ENCODE data around the gene C12orf42. TPM values are rescaled to one million over a fixed set of nuclear protein-coding genes. Genes with fewer than 3 reads are reported as not detected.

C12orf42 gene
- total RNA-seq, 1 experiment from 2014 or later = not detected

GRCh38 chr12:103542078-103542477 is 46.3 kb upstream of the C12orf42 start:
- no peak overlapping the region for H3K4me3 Mint-ChIP-seq
- Histone ChIP-seq H4K5ac (ENCODE audit: insufficient read length, low read depth, low read length) (no peak overlapping the region), H4K91ac (ENCODE audit: insufficient read length, low read depth, low read length) (no peak overlapping the region), H3K79me2 (ENCODE audit: insufficient read depth, low read length) (no peaks in the 10 kb centered on the region), H2BK5ac (ENCODE audit: insufficient read length, low read length) (no peak overlapping the region), H3K79me1 (ENCODE audit: insufficient read depth, low read depth, low read length, poor library complexity, severe bottlenecking) (no peaks in the 10 kb centered on the region), H2BK12ac (ENCODE audit: insufficient read length, low read depth, low read length) (no peak overlapping the region), H3K23me2 (ENCODE audit: insufficient read length, low read depth, low read length, poor library complexity, severe bottlenecking) (no peaks in the 10 kb centered on the region), H3K9me3 (ENCODE audit: control insufficient read depth, low read depth, low read length) (no peaks in the 10 kb centered on the region), H2BK20ac (ENCODE audit: low read depth, low read length, poor library complexity, severe bottlenecking) (no peak overlapping the region), H3K14ac (ENCODE audit: insufficient read depth, low read length) (no peak overlapping the region), H3K27ac (ENCODE audit: insufficient read length, low read depth, low read length) (no peak overlapping the region), H3K23ac (ENCODE audit: insufficient read length, low read depth, low read length) (no peak overlapping the region), H3K27me3 (ENCODE audit: insufficient read depth, low read length) (no peaks in the 10 kb centered on the region), H3T11ph (ENCODE audit: low read length) (no peak overlapping the region), H2AK5ac (ENCODE audit: insufficient read length, low read length) (no peak overlapping the region), H2BK15ac (ENCODE audit: low read depth, low read length) (no peak overlapping the region), H3K4me1 (ENCODE audit: insufficient read depth, low read length) (no peaks in the 10 kb centered on the region), H3K4ac (ENCODE audit: low read depth, low read length) (no peak overlapping the region), H3K18ac (ENCODE audit: insufficient read length, low read depth, low read length) (no peak overlapping the region), H2BK120ac (ENCODE audit: low read depth, low read length, poor library complexity, severe bottlenecking) (no peak overlapping the region), H3K56ac (ENCODE audit: insufficient read length, low read depth, low read length) (no peak overlapping the region), H3K9ac (ENCODE audit: extremely low read depth, insufficient read length, low read length) (no peak overlapping the region), H2AFZ (ENCODE audit: low read length) (no peak overlapping the region), H4K8ac (replicated peaks; ENCODE audit: insufficient read length, low read depth, low read length) (no peak overlapping the region), H4K20me1 (ENCODE audit: control insufficient read depth, insufficient read depth, insufficient read length) (no peaks in the 10 kb centered on the region), H3K4me2 (ENCODE audit: insufficient read depth, insufficient read length, low read length) (no peak overlapping the region)
- peaks cover 0 to 9% (median 0%) of the 10 kb centered on the region in 3 experiments; a peak in 2 of 7 replicates for H3K36me3 Mint-ChIP-seq (ENCODE audit: insufficient read depth in 1 of 3, low read depth in 3 of 3)
- H3K27ac Mint-ChIP-seq = no peak overlapping the region
- no CpG with 5 or more reads among the region's 3 CpGs for WGBS (ENCODE audit: extremely low coverage, insufficient read length, low lambda C conversion rate)
- H3K9me3 Mint-ChIP-seq = peaks cover 6% of the 10 kb centered on the region in 2 experiments; a peak in 4 of 5 replicates
- TF ChIP-seq, protein P1, sequence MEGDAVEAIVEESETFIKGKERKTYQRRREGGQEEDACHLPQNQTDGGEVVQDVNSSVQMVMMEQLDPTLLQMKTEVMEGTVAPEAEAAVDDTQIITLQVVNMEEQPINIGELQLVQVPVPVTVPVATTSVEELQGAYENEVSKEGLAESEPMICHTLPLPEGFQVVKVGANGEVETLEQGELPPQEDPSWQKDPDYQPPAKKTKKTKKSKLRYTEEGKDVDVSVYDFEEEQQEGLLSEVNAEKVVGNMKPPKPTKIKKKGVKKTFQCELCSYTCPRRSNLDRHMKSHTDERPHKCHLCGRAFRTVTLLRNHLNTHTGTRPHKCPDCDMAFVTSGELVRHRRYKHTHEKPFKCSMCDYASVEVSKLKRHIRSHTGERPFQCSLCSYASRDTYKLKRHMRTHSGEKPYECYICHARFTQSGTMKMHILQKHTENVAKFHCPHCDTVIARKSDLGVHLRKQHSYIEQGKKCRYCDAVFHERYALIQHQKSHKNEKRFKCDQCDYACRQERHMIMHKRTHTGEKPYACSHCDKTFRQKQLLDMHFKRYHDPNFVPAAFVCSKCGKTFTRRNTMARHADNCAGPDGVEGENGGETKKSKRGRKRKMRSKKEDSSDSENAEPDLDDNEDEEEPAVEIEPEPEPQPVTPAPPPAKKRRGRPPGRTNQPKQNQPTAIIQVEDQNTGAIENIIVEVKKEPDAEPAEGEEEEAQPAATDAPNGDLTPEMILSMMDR (conservative IDR thresholded peaks at IDR 0.05) = no peak
- no peaks in the 10 kb centered on the region; the same call in 1 of the 2 replicates for H3K27me3 Mint-ChIP-seq (ENCODE audit: low read depth)
- no peaks in the 10 kb centered on the region for H3K4me1 Mint-ChIP-seq
- no peak for DNase-seq
